Renal cortex interstitium (tissue), 11 donors: ENCODE results near the gene PPP1R16B. TPM values are rescaled to one million over a fixed set of nuclear protein-coding genes. Genes with fewer than 3 reads are reported as not detected.
"Not testable (repeated sequence)": the region's sequence is repeated elsewhere in the genome, so short reads cannot be mapped to it uniquely, and the experiment has no call there.

Experiments
- DNase-seq, 11 donors: peaks; one replicate each; pipeline ENCODE4 v3.0.0-alpha.2; 2013; ENCODE audit warnings: low read depth in 9 of 11, low spot score in 4 of 11; ENCODE audit errors: extremely low read depth in 1 of 11
- polyA plus RNA-seq, 3 donors: library from polyadenylated mRNA; unstranded; fragments of 120-200 nt; gene quantifications; one replicate each; pipeline ENCODE4 v1.2.1, GENCODE V29; 2013; ENCODE audit not compliant: insufficient read length in 3 of 3

PPP1R16B gene
- polyA plus RNA-seq, 3 donors: 7.4 to 8.1 (median 7.5) TPM

GRCh38 chr20:38836991-38837390 lies 31.5 kb downstream of the PPP1R16B start:
- no peak for DNase-seq

GRCh38 chr20:38838326-38838725 lies 32.8 kb downstream of the PPP1R16B start:
- DNase-seq: no peak

GRCh38 chr20:38839563-38839962 lies 34.1 kb downstream of the PPP1R16B start:
- no peak for DNase-seq

- DNase-seq: no peak
These were observed 34.8 kb downstream of the PPP1R16B start for GRCh38 chr20:38840053-38840893.

GRCh38 chr20:38840894-38841470 lies 35.5 kb downstream of the PPP1R16B start:
- DNase-seq: no peak

- DNase-seq: no peak
These were observed 36.1 kb downstream of the PPP1R16B start for GRCh38 chr20:38841570-38841969.

- DNase-seq: no peak
These were observed 36.5 kb downstream of the PPP1R16B start for GRCh38 chr20:38842026-38842425.

GRCh38 chr20:38842558-38842981 lies 37.1 kb downstream of the PPP1R16B start:
- DNase-seq: no peak

GRCh38 chr20:38843346-38843745 lies 37.8 kb downstream of the PPP1R16B start:
- no peak for DNase-seq

GRCh38 chr20:38844963-38845362 lies 39.5 kb downstream of the PPP1R16B start:
- DNase-seq: no peak

GRCh38 chr20:38847840-38848239 lies 42.3 kb downstream of the PPP1R16B start:
- no peak for DNase-seq

- no peak for DNase-seq
These were observed 48.3 kb downstream of the PPP1R16B start for GRCh38 chr20:38853759-38854158.

GRCh38 chr20:38854654-38855066 lies 49.2 kb downstream of the PPP1R16B start:
- DNase-seq: no peak

GRCh38 chr20:38855356-38855755 lies 49.9 kb downstream of the PPP1R16B start:
- DNase-seq: no peak

- no peak for DNase-seq
These were observed 51.1 kb downstream of the PPP1R16B start for GRCh38 chr20:38856570-38856969.

- no peak for DNase-seq
These were observed 52.2 kb downstream of the PPP1R16B start for GRCh38 chr20:38857703-38858102.

GRCh38 chr20:38859070-38859690 lies 53.7 kb downstream of the PPP1R16B start:
- DNase-seq: no peak

- not testable (repeated sequence) for DNase-seq
These were observed 54.4 kb downstream of the PPP1R16B start for GRCh38 chr20:38859857-38860256.

GRCh38 chr20:38861071-38861401 lies 55.5 kb downstream of the PPP1R16B start:
- no peak for DNase-seq

GRCh38 chr20:38862226-38862625 lies 56.7 kb downstream of the PPP1R16B start:
- no peak for DNase-seq
